CD4-positive, alpha-beta T cell treated with Interferon gamma for 1 hour (primary cell): Measurements from ENCODE around the gene TYRP1.

Experiments used
- DNase-seq: peaks from one replicate; pipeline ENCODE4 v3.0.0-alpha.2; 2020

The TYRP1 gene

GRCh38 chr9:12698266-12698665, 5.1 kb downstream of the TYRP1 start:
- DNase-seq: no peak

GRCh38 chr9:12698986-12699385, 5.8 kb downstream of the TYRP1 start:
- no peak for DNase-seq

- no peak for DNase-seq
Observed at GRCh38 chr9:12699529-12699928, 6.3 kb downstream of the TYRP1 start.

GRCh38 chr9:12701126-12701525, 7.9 kb downstream of the TYRP1 start:
- DNase-seq: no peak

GRCh38 chr9:12702160-12702758, 9.1 kb downstream of the TYRP1 start:
- no peak for DNase-seq

GRCh38 chr9:12703996-12704395, 10.8 kb downstream of the TYRP1 start:
- DNase-seq: no peak

GRCh38 chr9:12705738-12706391, 12.7 kb downstream of the TYRP1 start:
- DNase-seq: no peak

- no peak for DNase-seq
Observed at GRCh38 chr9:12708562-12709298, 15.5 kb downstream of the TYRP1 start.

GRCh38 chr9:12712532-12712931, 19.3 kb downstream of the TYRP1 start:
- no peak for DNase-seq

GRCh38 chr9:12715268-12715667, 22.1 kb downstream of the TYRP1 start:
- no peak for DNase-seq

GRCh38 chr9:12716823-12717600, 23.8 kb downstream of the TYRP1 start:
- DNase-seq: no peak

GRCh38 chr9:12717907-12718306, 24.7 kb downstream of the TYRP1 start:
- no peak for DNase-seq

- DNase-seq: no peak
Observed at GRCh38 chr9:12718482-12719026, 25.4 kb downstream of the TYRP1 start.

GRCh38 chr9:12719431-12719830, 26.2 kb downstream of the TYRP1 start:
- no peak for DNase-seq

GRCh38 chr9:12720551-12720950, 27.4 kb downstream of the TYRP1 start:
- DNase-seq: no peak

GRCh38 chr9:12722131-12722530, 28.9 kb downstream of the TYRP1 start:
- DNase-seq: no peak

GRCh38 chr9:12723409-12724028, 30.3 kb downstream of the TYRP1 start:
- DNase-seq: no peak

- DNase-seq: no peak
Observed at GRCh38 chr9:12726795-12727194, 33.6 kb downstream of the TYRP1 start.

GRCh38 chr9:12730198-12730597, 37.0 kb downstream of the TYRP1 start:
- no peak for DNase-seq

GRCh38 chr9:12730927-12731326, 37.7 kb downstream of the TYRP1 start:
- no peak for DNase-seq

- DNase-seq: no peak
Observed at GRCh38 chr9:12732971-12733370, 39.8 kb downstream of the TYRP1 start.

GRCh38 chr9:12735665-12736064, 42.5 kb downstream of the TYRP1 start:
- DNase-seq: no peak

GRCh38 chr9:12737871-12738270, 44.7 kb downstream of the TYRP1 start:
- DNase-seq: no peak
